ENCODE results near the gene PRRG3. TPM values are rescaled to one million over a fixed set of nuclear protein-coding genes. Genes with fewer than 3 reads are reported as not detected.

PRRG3 gene
- total RNA-seq, 1 experiment from 2014 or later, result not detected

DNA sequence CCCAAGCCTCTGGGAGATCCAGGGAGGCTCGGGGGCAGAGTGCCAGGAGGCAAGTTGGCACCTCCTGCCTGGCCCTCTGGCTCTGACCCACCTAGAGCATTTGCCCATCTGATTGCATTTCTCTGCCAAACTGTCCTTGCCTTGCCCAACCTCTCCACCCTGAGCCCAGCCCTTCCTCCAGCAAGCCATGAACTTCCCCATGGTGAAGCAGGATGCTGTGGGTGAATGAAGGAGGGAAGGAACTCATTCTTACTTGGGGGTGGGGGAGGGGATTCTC, 30.0 kb downstream of the PRRG3 start:
- ChIA-PET CTCF (interaction anchor here (0.6 kb wide), 1 partner anchor 101 kb away, joined by 3 read pairs; no protein-coding TSS in a partner anchor), POLR2A (no interaction called here)
- intact Hi-C loops (cut with micrococcal nuclease), result no loop called here
- no peaks in the 10 kb centered on the region for H3K36me3 Mint-ChIP-seq (ENCODE audit: insufficient read depth, unreplicated experiment)
- no peak overlapping the region for H3K4me3 Mint-ChIP-seq (ENCODE audit: unreplicated experiment)
- no peak for DNase-seq (ENCODE audit: unreplicated experiment)
- TF ChIP-seq, protein P1, sequence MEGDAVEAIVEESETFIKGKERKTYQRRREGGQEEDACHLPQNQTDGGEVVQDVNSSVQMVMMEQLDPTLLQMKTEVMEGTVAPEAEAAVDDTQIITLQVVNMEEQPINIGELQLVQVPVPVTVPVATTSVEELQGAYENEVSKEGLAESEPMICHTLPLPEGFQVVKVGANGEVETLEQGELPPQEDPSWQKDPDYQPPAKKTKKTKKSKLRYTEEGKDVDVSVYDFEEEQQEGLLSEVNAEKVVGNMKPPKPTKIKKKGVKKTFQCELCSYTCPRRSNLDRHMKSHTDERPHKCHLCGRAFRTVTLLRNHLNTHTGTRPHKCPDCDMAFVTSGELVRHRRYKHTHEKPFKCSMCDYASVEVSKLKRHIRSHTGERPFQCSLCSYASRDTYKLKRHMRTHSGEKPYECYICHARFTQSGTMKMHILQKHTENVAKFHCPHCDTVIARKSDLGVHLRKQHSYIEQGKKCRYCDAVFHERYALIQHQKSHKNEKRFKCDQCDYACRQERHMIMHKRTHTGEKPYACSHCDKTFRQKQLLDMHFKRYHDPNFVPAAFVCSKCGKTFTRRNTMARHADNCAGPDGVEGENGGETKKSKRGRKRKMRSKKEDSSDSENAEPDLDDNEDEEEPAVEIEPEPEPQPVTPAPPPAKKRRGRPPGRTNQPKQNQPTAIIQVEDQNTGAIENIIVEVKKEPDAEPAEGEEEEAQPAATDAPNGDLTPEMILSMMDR (IDR thresholded peaks at IDR 0.05; ENCODE audit: unreplicated experiment), result no peak
- no peaks in the 10 kb centered on the region for H3K27me3 Mint-ChIP-seq (ENCODE audit: insufficient read depth, unreplicated experiment)
- no peak overlapping the region for H3K27ac Mint-ChIP-seq (ENCODE audit: low read depth, unreplicated experiment)
- H3K4me1 Mint-ChIP-seq (ENCODE audit: insufficient read depth, unreplicated experiment), result no peaks in the 10 kb centered on the region
- H3K9me3 Mint-ChIP-seq (ENCODE audit: unreplicated experiment), result peaks cover 15% of the 10 kb centered on the region
- no TSS peak for BruUV-seq (replicated peaks)

GRCh38 chrX:151726751-151727150, 31.5 kb downstream of the PRRG3 start:
- H3K36me3 Mint-ChIP-seq (ENCODE audit: insufficient read depth, unreplicated experiment), result no peaks in the 10 kb centered on the region
- TF ChIP-seq, protein P1 (IDR thresholded peaks at IDR 0.05; ENCODE audit: unreplicated experiment), result no peak
- no peak overlapping the region for H3K27ac Mint-ChIP-seq (ENCODE audit: low read depth, unreplicated experiment)
- no peak for DNase-seq (ENCODE audit: unreplicated experiment)
- CTCF ChIA-PET, result interaction anchor here (0.6 to 1.2 kb wide), 3 partner anchors 12 to 1137 kb away, joined by 3 to 5 read pairs (median 4); no protein-coding TSS in a partner anchor
- no TSS peak for BruUV-seq (replicated peaks)
- H3K9me3 Mint-ChIP-seq (ENCODE audit: unreplicated experiment), result peaks cover 15% of the 10 kb centered on the region
- POLR2A ChIA-PET, result no interaction called here
- intact Hi-C loops (cut with micrococcal nuclease), result no loop called here
- no peak overlapping the region for H3K4me3 Mint-ChIP-seq (ENCODE audit: unreplicated experiment)
- H3K4me1 Mint-ChIP-seq (ENCODE audit: insufficient read depth, unreplicated experiment), result no peaks in the 10 kb centered on the region
- H3K27me3 Mint-ChIP-seq (ENCODE audit: insufficient read depth, unreplicated experiment), result no peaks in the 10 kb centered on the region

DNA sequence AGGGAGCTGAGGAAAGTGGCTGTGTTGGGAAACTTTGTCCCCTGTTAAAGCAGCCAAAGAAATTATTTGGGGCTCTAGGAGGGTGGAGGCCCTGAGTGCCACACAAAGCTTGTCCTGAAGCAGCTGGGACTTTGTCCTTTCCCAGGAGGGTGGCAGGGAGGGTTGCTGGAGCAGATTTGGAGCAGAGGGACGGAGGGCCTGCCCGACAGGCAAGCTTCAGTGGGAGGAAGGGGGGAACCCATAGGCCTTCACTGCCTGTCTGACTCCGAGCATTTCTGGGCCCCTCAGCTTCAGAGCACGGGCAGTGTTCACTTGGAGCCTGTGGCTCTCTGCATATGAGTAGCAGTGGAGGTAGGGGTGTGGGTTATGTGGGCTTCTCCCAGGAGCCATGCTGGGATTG, 32.1 kb downstream of the PRRG3 start:
- CTCF ChIA-PET, result interaction anchor here (1.2 kb wide), 1 partner anchor 13 kb away, joined by 5 read pairs; no protein-coding TSS in a partner anchor

GRCh38 chrX:151729056-151729725, 33.9 kb downstream of the PRRG3 start:
- no peak overlapping the region for H3K27ac Mint-ChIP-seq (ENCODE audit: low read depth, unreplicated experiment)
- peaks cover 8% of the 10 kb centered on the region for H3K9me3 Mint-ChIP-seq (ENCODE audit: unreplicated experiment)
- no peak for DNase-seq (ENCODE audit: unreplicated experiment)
- H3K4me1 Mint-ChIP-seq (ENCODE audit: insufficient read depth, unreplicated experiment), result no peaks in the 10 kb centered on the region
- H3K27me3 Mint-ChIP-seq (ENCODE audit: insufficient read depth, unreplicated experiment), result no peaks in the 10 kb centered on the region
- intact Hi-C loops (cut with micrococcal nuclease), result no loop called here
- ChIA-PET CTCF (interaction anchor here (0.5 to 1.1 kb wide), 3 partner anchors 9 to 286 kb away, joined by 3 read pairs; no protein-coding TSS in a partner anchor), POLR2A (no interaction called here)
- no peaks in the 10 kb centered on the region for H3K36me3 Mint-ChIP-seq (ENCODE audit: insufficient read depth, unreplicated experiment)
- TF ChIP-seq, protein P1 (IDR thresholded peaks at IDR 0.05; ENCODE audit: unreplicated experiment), result no peak
- BruUV-seq (replicated peaks), result no TSS peak
- H3K4me3 Mint-ChIP-seq (ENCODE audit: unreplicated experiment), result no peak overlapping the region

More for the DNA sequence above, 32.1 kb downstream of the PRRG3 start:
- H3K27ac Mint-ChIP-seq (ENCODE audit: low read depth, unreplicated experiment), result no peak overlapping the region
- no peaks in the 10 kb centered on the region for H3K4me1 Mint-ChIP-seq (ENCODE audit: insufficient read depth, unreplicated experiment)
- H3K4me3 Mint-ChIP-seq (ENCODE audit: unreplicated experiment), result no peak overlapping the region
- H3K27me3 Mint-ChIP-seq (ENCODE audit: insufficient read depth, unreplicated experiment), result no peaks in the 10 kb centered on the region
- H3K36me3 Mint-ChIP-seq (ENCODE audit: insufficient read depth, unreplicated experiment), result no peaks in the 10 kb centered on the region
- peaks cover 15% of the 10 kb centered on the region for H3K9me3 Mint-ChIP-seq (ENCODE audit: unreplicated experiment)
- TF ChIP-seq, protein P1 (IDR thresholded peaks at IDR 0.05; ENCODE audit: unreplicated experiment), result no peak
- no TSS peak for BruUV-seq (replicated peaks)
- DNase-seq (ENCODE audit: unreplicated experiment), result no peak
- intact Hi-C loops (cut with micrococcal nuclease), result no loop called here
- POLR2A ChIA-PET, result no interaction called here
